T-helper 1 cell treated with Interleukin-12 subunit alpha and Interleukin-12 subunit beta and Interleukin-4 antibody, amounts not matched to agents 30 μg/mL and 1 μg/mL, for 36 hours (primary cell): ENCODE data around the gene SH3D19.
"Not testable (repeated sequence)": the region's sequence is repeated elsewhere in the genome, so short reads cannot be mapped to it uniquely, and the experiment has no call there.

Experiments used
- H3K27ac Mint-ChIP-seq: one replicate; pipeline ENCODE4 v1.8.0; 2021; ENCODE audit warnings: mild to moderate bottlenecking, mixed read lengths
- H3K27me3 Mint-ChIP-seq: one replicate; pipeline ENCODE4 v1.8.0; 2021; ENCODE audit warnings: low read depth, mixed read lengths
- H3K36me3 Mint-ChIP-seq: one replicate; pipeline ENCODE4 v1.8.0; 2021; ENCODE audit warnings: low read depth, mixed read lengths
- H3K4me1 Mint-ChIP-seq: one replicate; pipeline ENCODE4 v1.8.0; 2021; ENCODE audit warnings: low read depth, mixed read lengths
- H3K4me3 Mint-ChIP-seq: one replicate; pipeline ENCODE4 v1.8.0; 2021; ENCODE audit warnings: mild to moderate bottlenecking, moderate library complexity, mixed read lengths
- H3K9me3 Mint-ChIP-seq: one replicate; pipeline ENCODE4 v1.8.0; 2021; ENCODE audit warnings: mixed read lengths

The SH3D19 gene

GRCh38 chr4:151331276-151332042 lies 6.1 kb upstream of the SH3D19 start:
- Mint-ChIP-seq H3K36me3 (no peaks in the 10 kb centered on the region), H3K27ac (no peak overlapping the region), H3K4me3 (no peak overlapping the region), H3K27me3 (peaks cover 22% of the 10 kb centered on the region), H3K4me1 (no peaks in the 10 kb centered on the region), H3K9me3 (peaks cover 3% of the 10 kb centered on the region)

- Mint-ChIP-seq H3K27me3 (peaks cover 36% of the 10 kb centered on the region), H3K27ac (no peak overlapping the region), H3K9me3 (peaks cover 3% of the 10 kb centered on the region), H3K4me3 (no peak overlapping the region), H3K36me3 (no peaks in the 10 kb centered on the region), H3K4me1 (no peaks in the 10 kb centered on the region)
Measured at GRCh38 chr4:151329217-151330007, 4.0 kb upstream of the SH3D19 start.

GRCh38 chr4:151325949-151326246 lies 493 bp upstream of the SH3D19 start:
- Mint-ChIP-seq H3K36me3 (no peaks in the 10 kb centered on the region), H3K9me3 (peaks cover 3% of the 10 kb centered on the region), H3K4me3 (no peak overlapping the region), H3K27me3 (peaks cover 67% of the 10 kb centered on the region), H3K27ac (no peak overlapping the region), H3K4me1 (no peaks in the 10 kb centered on the region)

GRCh38 chr4:151324752-151325110 lies 674 bp downstream of the SH3D19 start:
- no peak overlapping the region for H3K4me3 Mint-ChIP-seq
- H3K36me3 Mint-ChIP-seq = no peaks in the 10 kb centered on the region
- no peak overlapping the region for H3K27ac Mint-ChIP-seq
- H3K9me3 Mint-ChIP-seq = no peaks in the 10 kb centered on the region
- peaks cover 72% of the 10 kb centered on the region for H3K27me3 Mint-ChIP-seq
- no peaks in the 10 kb centered on the region for H3K4me1 Mint-ChIP-seq

GRCh38 chr4:151324124-151324751 lies 1.2 kb downstream of the SH3D19 start:
- Mint-ChIP-seq H3K27me3 (peaks cover 75% of the 10 kb centered on the region), H3K4me3 (no peak overlapping the region), H3K4me1 (no peaks in the 10 kb centered on the region), H3K27ac (no peak overlapping the region), H3K9me3 (no peaks in the 10 kb centered on the region), H3K36me3 (no peaks in the 10 kb centered on the region)

- Mint-ChIP-seq H3K4me3 (no peak overlapping the region), H3K27ac (no peak overlapping the region), H3K4me1 (no peaks in the 10 kb centered on the region), H3K36me3 (no peaks in the 10 kb centered on the region), H3K9me3 (no peaks in the 10 kb centered on the region), H3K27me3 (peaks cover 70% of the 10 kb centered on the region)
Measured at GRCh38 chr4:151323667-151324066, 1.7 kb downstream of the SH3D19 start.

GRCh38 chr4:151322570-151322969 lies 2.8 kb downstream of the SH3D19 start:
- H3K9me3 Mint-ChIP-seq = no peaks in the 10 kb centered on the region
- peaks cover 64% of the 10 kb centered on the region for H3K27me3 Mint-ChIP-seq
- H3K4me1 Mint-ChIP-seq = no peaks in the 10 kb centered on the region
- H3K4me3 Mint-ChIP-seq = no peak overlapping the region
- H3K36me3 Mint-ChIP-seq = no peaks in the 10 kb centered on the region
- H3K27ac Mint-ChIP-seq = no peak overlapping the region

- peaks cover 63% of the 10 kb centered on the region for H3K27me3 Mint-ChIP-seq
- H3K27ac Mint-ChIP-seq, H3K9me3 Mint-ChIP-seq, H3K4me1 Mint-ChIP-seq, H3K4me3 Mint-ChIP-seq, H3K36me3 Mint-ChIP-seq: not testable (repeated sequence)
Measured at GRCh38 chr4:151322161-151322560, 3.2 kb downstream of the SH3D19 start.

- Mint-ChIP-seq H3K27me3 (peaks cover 57% of the 10 kb centered on the region), H3K36me3 (no peaks in the 10 kb centered on the region), H3K4me1 (no peaks in the 10 kb centered on the region), H3K9me3 (no peaks in the 10 kb centered on the region), H3K27ac (no peak overlapping the region), H3K4me3 (no peak overlapping the region)
Measured at GRCh38 chr4:151321586-151321985, 3.8 kb downstream of the SH3D19 start.

- H3K4me3 Mint-ChIP-seq = no peak overlapping the region
- no peaks in the 10 kb centered on the region for H3K9me3 Mint-ChIP-seq
- H3K36me3 Mint-ChIP-seq = no peaks in the 10 kb centered on the region
- H3K27ac Mint-ChIP-seq = no peak overlapping the region
- no peaks in the 10 kb centered on the region for H3K4me1 Mint-ChIP-seq
- peaks cover 43% of the 10 kb centered on the region for H3K27me3 Mint-ChIP-seq
Measured at GRCh38 chr4:151319490-151319889, 5.9 kb downstream of the SH3D19 start.

GRCh38 chr4:151318307-151319006 lies 6.9 kb downstream of the SH3D19 start:
- H3K4me3 Mint-ChIP-seq = no peak overlapping the region
- no peaks in the 10 kb centered on the region for H3K9me3 Mint-ChIP-seq
- peaks cover 33% of the 10 kb centered on the region for H3K27me3 Mint-ChIP-seq
- no peak overlapping the region for H3K27ac Mint-ChIP-seq
- H3K36me3 Mint-ChIP-seq = no peaks in the 10 kb centered on the region
- no peaks in the 10 kb centered on the region for H3K4me1 Mint-ChIP-seq

GRCh38 chr4:151316645-151317044 lies 8.8 kb downstream of the SH3D19 start:
- no peak overlapping the region for H3K27ac Mint-ChIP-seq
- H3K4me3 Mint-ChIP-seq = no peak overlapping the region
- no peaks in the 10 kb centered on the region for H3K9me3 Mint-ChIP-seq
- H3K36me3 Mint-ChIP-seq = no peaks in the 10 kb centered on the region
- peaks cover 14% of the 10 kb centered on the region for H3K27me3 Mint-ChIP-seq
- no peaks in the 10 kb centered on the region for H3K4me1 Mint-ChIP-seq

- H3K9me3 Mint-ChIP-seq = no peaks in the 10 kb centered on the region
- no peaks in the 10 kb centered on the region for H3K4me1 Mint-ChIP-seq
- peaks cover 7% of the 10 kb centered on the region for H3K27me3 Mint-ChIP-seq
- H3K27ac Mint-ChIP-seq = no peak overlapping the region
- H3K36me3 Mint-ChIP-seq = no peaks in the 10 kb centered on the region
- H3K4me3 Mint-ChIP-seq = no peak overlapping the region
Measured at GRCh38 chr4:151315212-151315886, 10.1 kb downstream of the SH3D19 start.

GRCh38 chr4:151314479-151314878 lies 10.9 kb downstream of the SH3D19 start:
- Mint-ChIP-seq H3K27ac (no peak overlapping the region), H3K4me3 (no peak overlapping the region), H3K4me1 (no peaks in the 10 kb centered on the region), H3K27me3 (peaks cover under 1% of the 10 kb centered on the region), H3K9me3 (no peaks in the 10 kb centered on the region), H3K36me3 (no peaks in the 10 kb centered on the region)
